ENCODE data around the gene KCNQ1. TPM values are rescaled to one million over a fixed set of nuclear protein-coding genes. Genes with fewer than 3 reads are reported as not detected.
A peak's percentile ranks its signal among the peaks of the same experiment; 100 is the strongest.

Gene KCNQ1
- total and polyA plus RNA-seq, 2 of the 13 experiments (the other 11 are each of a cell fraction or from before 2014, with no cell fraction given) = 0.02 to 0.08 TPM

DNA sequence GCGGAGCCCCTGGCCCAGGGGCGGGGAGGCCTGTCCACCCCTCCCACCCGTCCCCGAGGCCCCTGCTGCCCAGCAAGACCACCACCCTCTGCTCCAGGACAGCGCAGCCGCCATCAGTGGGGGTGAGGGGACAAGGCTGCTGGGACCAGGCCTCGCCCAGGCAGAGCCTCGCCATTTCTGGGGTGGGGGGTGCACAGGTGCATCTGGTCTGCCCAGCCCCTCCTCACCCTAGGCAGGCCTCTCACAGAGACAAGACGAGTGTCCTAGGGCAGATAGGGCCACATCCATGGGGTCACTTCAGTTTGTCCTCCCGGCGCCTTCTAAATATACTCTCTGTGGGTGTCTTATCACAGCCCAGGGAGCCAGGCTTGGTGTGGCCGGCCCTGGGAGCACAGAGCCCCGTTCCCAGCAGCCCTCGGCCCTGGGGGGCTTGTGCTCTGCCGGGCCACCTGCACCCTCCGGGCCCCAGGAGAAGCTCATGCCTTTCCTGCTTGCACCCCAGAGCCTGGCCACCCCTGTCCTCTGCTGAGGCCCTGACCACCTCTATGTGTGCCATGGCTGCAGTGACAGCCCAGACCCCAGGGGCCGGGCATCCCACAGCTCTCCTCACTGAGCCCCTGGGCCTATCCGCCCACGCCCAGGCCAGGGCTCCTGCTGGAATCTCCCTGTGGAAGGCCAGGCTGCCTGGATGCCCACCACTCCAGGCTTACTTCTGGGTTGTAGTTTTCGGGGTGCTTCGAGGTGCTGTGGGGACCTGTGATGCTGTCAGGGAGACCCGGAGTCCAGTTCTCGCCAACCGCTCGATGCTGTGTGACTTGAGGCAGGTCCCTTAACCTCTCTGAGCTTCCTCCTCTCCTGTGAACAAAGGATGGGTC, 70.8 kb downstream of the KCNQ1 start:
- Histone ChIP-seq H3K4me1 (ENCODE audit: insufficient read depth, low read length) (no peaks in the 10 kb centered on the region), H3K9me3 (ENCODE audit: low read length) (no peaks in the 10 kb centered on the region), H3K4me3 (replicated peaks in 1 of 3; ENCODE audit: insufficient read depth in 1 of 3, low read depth in 2 of 3, low read length in 3 of 3) (no peak overlapping the region), H2AFZ (ENCODE audit: low read length) (no peak overlapping the region), H3K27me3 (ENCODE audit: control insufficient read depth in 1 of 2, insufficient read depth in 2 of 2, low read length in 2 of 2) (peaks cover 18 to 82% of the 10 kb centered on the region in 2 experiments), H4K20me1 (ENCODE audit: insufficient read depth, low read length) (peaks cover 3% of the 10 kb centered on the region; the same call in 1 of the 2 replicates), H3K4me2 (ENCODE audit: low read depth, low read length) (no peak overlapping the region), H3K79me2 (ENCODE audit: insufficient read depth, low read length) (no peaks in the 10 kb centered on the region), H3K36me3 (replicated peaks in 1 of 2; ENCODE audit: control insufficient read depth in 1 of 2, insufficient read depth in 2 of 2, low read length in 2 of 2) (no peaks in the 10 kb centered on the region), H3K9ac (ENCODE audit: insufficient read depth, low read depth, low read length) (no peak overlapping the region), H3K27ac (ENCODE audit: extremely low read length, insufficient read depth, low read length) (no peak overlapping the region)
- in situ Hi-C loops (cut with HindIII; ENCODE audit: extremely low pct_ligation_motif_present, low pct_unique_long_range_greater_than_20kb) = no loop called here
- intact Hi-C loops (cut with micrococcal nuclease; ENCODE audit: unreplicated experiment) = no loop called here
- POLR2A ChIA-PET = no interaction called here
- FAIRE-seq (no peak), DNase-seq (ENCODE audit: low spot score) (no peak), ATAC-seq (no peak)
- TF ChIP-seq ZNF768 (CRISPR knock-in tag; IDR thresholded peaks at IDR 0.05) = peak; percentile 93
- TF ChIP-seq ZNF547 (CRISPR knock-in tag; IDR thresholded peaks at IDR 0.05) = no peak
- no peak for TF ChIP-seq YEATS2 (CRISPR knock-in tag; IDR thresholded peaks at IDR 0.05; ENCODE audit: borderline replicate concordance)
- WGBS (ENCODE audit: low lambda C conversion rate) = 48% methylated on average over 8 of the region's 25 CpGs
- no TSS peak for BruUV-seq (replicated peaks)
- CTCF ChIA-PET (ENCODE audit: low intra/inter-chr PET ratio, low total read pairs) = no interaction called here

- H2AFZ ChIP-seq (ENCODE audit: low read length) = no peak overlapping the region
- H3K4me3 ChIP-seq (replicated peaks in 1 of 3; ENCODE audit: insufficient read depth in 1 of 3, low read depth in 2 of 3, low read length in 3 of 3) = no peak overlapping the region
- TF ChIP-seq ATM (IDR thresholded peaks at IDR 0.05; ENCODE audit: borderline replicate concordance) = no peak
- TF ChIP-seq, protein P1, sequence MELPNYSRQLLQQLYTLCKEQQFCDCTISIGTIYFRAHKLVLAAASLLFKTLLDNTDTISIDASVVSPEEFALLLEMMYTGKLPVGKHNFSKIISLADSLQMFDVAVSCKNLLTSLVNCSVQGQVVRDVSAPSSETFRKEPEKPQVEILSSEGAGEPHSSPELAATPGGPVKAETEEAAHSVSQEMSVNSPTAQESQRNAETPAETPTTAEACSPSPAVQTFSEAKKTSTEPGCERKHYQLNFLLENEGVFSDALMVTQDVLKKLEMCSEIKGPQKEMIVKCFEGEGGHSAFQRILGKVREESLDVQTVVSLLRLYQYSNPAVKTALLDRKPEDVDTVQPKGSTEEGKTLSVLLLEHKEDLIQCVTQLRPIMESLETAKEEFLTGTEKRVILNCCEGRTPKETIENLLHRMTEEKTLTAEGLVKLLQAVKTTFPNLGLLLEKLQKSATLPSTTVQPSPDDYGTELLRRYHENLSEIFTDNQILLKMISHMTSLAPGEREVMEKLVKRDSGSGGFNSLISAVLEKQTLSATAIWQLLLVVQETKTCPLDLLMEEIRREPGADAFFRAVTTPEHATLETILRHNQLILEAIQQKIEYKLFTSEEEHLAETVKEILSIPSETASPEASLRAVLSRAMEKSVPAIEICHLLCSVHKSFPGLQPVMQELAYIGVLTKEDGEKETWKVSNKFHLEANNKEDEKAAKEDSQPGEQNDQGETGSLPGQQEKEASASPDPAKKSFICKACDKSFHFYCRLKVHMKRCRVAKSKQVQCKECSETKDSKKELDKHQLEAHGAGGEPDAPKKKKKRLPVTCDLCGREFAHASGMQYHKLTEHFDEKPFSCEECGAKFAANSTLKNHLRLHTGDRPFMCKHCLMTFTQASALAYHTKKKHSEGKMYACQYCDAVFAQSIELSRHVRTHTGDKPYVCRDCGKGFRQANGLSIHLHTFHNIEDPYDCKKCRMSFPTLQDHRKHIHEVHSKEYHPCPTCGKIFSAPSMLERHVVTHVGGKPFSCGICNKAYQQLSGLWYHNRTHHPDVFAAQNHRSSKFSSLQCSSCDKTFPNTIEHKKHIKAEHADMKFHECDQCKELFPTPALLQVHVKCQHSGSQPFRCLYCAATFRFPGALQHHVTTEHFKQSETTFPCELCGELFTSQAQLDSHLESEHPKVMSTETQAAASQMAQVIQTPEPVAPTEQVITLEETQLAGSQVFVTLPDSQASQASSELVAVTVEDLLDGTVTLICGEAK (IDR thresholded peaks at IDR 0.05) = 0 out of 2 replicates have a peak, but pooled peaks have one; percentile 43
- TF ChIP-seq, protein P1 (CRISPR knock-in tag; IDR thresholded peaks at IDR 0.05) = peak; percentile 97
- FAIRE-seq (no peak), ATAC-seq (no peak), DNase-seq (ENCODE audit: low spot score) (no peak)
- ChIA-PET CTCF (ENCODE audit: low intra/inter-chr PET ratio, low total read pairs) (no interaction called here), POLR2A (no interaction called here)
- peaks cover 3% of the 10 kb centered on the region; the same call in 1 of the 2 replicates for H4K20me1 ChIP-seq (ENCODE audit: insufficient read depth, low read length)
- no TSS peak for BruUV-seq (replicated peaks)
- peaks cover 17 to 82% of the 10 kb centered on the region in 2 experiments for H3K27me3 ChIP-seq (ENCODE audit: control insufficient read depth in 1 of 2, insufficient read depth in 2 of 2, low read length in 2 of 2)
- H3K4me2 ChIP-seq (ENCODE audit: low read depth, low read length) = no peak overlapping the region
- in situ Hi-C loops (cut with HindIII; ENCODE audit: extremely low pct_ligation_motif_present, low pct_unique_long_range_greater_than_20kb) = no loop called here
- no peak overlapping the region for H3K27ac ChIP-seq (ENCODE audit: extremely low read length, insufficient read depth, low read length)
- no peaks in the 10 kb centered on the region for H3K4me1 ChIP-seq (ENCODE audit: insufficient read depth, low read length)
- H3K9ac ChIP-seq (ENCODE audit: insufficient read depth, low read depth, low read length) = no peak overlapping the region
- H3K36me3 ChIP-seq (replicated peaks in 1 of 2; ENCODE audit: control insufficient read depth in 1 of 2, insufficient read depth in 2 of 2, low read length in 2 of 2) = no peaks in the 10 kb centered on the region
- intact Hi-C loops (cut with micrococcal nuclease; ENCODE audit: unreplicated experiment) = no loop called here
- H3K79me2 ChIP-seq (ENCODE audit: insufficient read depth, low read length) = no peaks in the 10 kb centered on the region
- H3K9me3 ChIP-seq (ENCODE audit: low read length) = no peaks in the 10 kb centered on the region
- 40% methylated on average over 16 of the region's 20 CpGs for WGBS (ENCODE audit: low lambda C conversion rate)
Measured at GRCh38 chr11:2516276-2517015, 71.6 kb downstream of the KCNQ1 start.

All from HepG2 (cell line).